Colonic mucosa (tissue), 4 donors: Measurements from ENCODE around the gene YIPF4. TPM values are rescaled to one million over a fixed set of nuclear protein-coding genes. Genes with fewer than 3 reads are reported as not detected.
"Not testable (repeated sequence)": the region's sequence is repeated elsewhere in the genome, so short reads cannot be mapped to it uniquely, and the experiment has no call there.

Experiments
- DNase-seq: peaks from one replicate; pipeline ENCODE4 v3.0.0-alpha.2; 2020
- H3K27ac ChIP-seq: fragments of 200-600 bp; one replicate; pipeline ENCODE4 v1.8.0; 2021
- H3K27me3 ChIP-seq: fragments of 200-600 bp; one replicate; pipeline ENCODE4 v1.8.0; 2021
- H3K36me3 ChIP-seq: fragments of 200-600 bp; one replicate; pipeline ENCODE4 v1.8.0; 2021
- H3K4me1 ChIP-seq: fragments of 200-600 bp; one replicate; pipeline ENCODE4 v1.8.0; 2021; ENCODE audit warnings: mild to moderate bottlenecking
- H3K4me3 ChIP-seq: fragments of 200-600 bp; one replicate; pipeline ENCODE4 v1.8.0; 2021
- H3K9ac ChIP-seq, 2 donors: one replicate each; pipeline ENCODE4 v1.7.0; 2013; ENCODE audit warnings: control low read depth in 2 of 2, low read depth in 2 of 2, low read length in 2 of 2
- H3K9me3 ChIP-seq: fragments of 200-600 bp; one replicate; pipeline ENCODE4 v1.8.0; 2021
- intact Hi-C: fragments of 100-400 bp; cut with DNase I; formaldehyde crosslinking; loops from one replicate; pipeline ENCODE4 v1.14.1; 2022
- total RNA-seq, 2 donors: library from RNA; stranded (reverse); fragmentation: NEBNext Ultra II Directional in 1 of 2; extraction: Animal tissue kit (Norgen Biotek cat#: 25700) in 1 of 2; gene quantifications; one replicate each; pipeline ENCODE4 v1.2.1, GENCODE V29; 2021
- TF ChIP-seq, protein P1 (sequence below): fragments of 200-600 bp; IDR thresholded peaks from one replicate; pipeline ENCODE4 v1.8.0; 2022; ENCODE audit warnings: antibody characterized with exemption, mild to moderate bottlenecking
- donor health status: healthy.
- donor health status: DM: no; HTN: no; CAD: no.
- donor health status: DM: no; HTN: no; CAD: no.

Gene YIPF4
- total RNA-seq, 2 donors from 2014 or later: 47.3 to 82.8 TPM

DNA sequence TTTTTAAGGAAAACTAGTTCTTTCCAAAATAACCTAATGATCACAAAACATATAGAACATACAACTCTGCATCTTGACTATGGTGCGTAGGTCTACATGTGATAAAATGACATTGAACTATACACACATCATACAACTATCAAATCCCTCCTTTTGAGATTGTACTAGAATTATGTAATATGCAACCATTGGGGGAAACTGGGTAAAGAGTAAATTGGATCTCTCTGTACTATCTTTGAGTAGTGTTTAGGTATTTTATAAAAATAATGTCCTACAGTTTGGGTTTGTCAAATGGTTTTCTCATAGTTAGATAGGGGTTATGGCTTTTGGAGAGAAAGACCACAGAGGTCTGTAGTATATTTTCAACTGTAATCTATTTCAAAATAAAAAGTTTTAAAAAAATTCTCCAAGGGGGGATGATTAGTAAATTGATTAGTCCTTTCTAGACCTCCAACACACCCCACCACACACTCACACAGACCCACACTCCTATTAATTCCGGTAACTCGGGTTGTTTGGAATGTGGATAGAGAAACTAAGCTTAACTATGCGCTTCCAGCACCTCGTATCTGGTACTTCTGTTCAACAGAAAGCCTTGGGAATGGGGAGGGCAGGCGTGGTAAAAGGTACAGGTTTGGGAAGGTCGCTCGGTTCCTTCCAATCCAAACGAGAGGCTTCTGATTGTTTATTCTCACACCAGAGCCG lies 78.4 kb downstream of the YIPF4 start:
- Histone ChIP-seq H3K27me3 (no peaks in the 10 kb centered on the region), H3K27ac (peak overlapping the region; percentile 95), H3K9me3 (no peaks in the 10 kb centered on the region), H3K9ac (peak overlapping the region; percentile 97 to 100), H3K36me3 (no peaks in the 10 kb centered on the region), H3K4me1 (no peaks in the 10 kb centered on the region), H3K4me3 (peak overlapping the region; percentile 96)
- TF ChIP-seq, protein P1, sequence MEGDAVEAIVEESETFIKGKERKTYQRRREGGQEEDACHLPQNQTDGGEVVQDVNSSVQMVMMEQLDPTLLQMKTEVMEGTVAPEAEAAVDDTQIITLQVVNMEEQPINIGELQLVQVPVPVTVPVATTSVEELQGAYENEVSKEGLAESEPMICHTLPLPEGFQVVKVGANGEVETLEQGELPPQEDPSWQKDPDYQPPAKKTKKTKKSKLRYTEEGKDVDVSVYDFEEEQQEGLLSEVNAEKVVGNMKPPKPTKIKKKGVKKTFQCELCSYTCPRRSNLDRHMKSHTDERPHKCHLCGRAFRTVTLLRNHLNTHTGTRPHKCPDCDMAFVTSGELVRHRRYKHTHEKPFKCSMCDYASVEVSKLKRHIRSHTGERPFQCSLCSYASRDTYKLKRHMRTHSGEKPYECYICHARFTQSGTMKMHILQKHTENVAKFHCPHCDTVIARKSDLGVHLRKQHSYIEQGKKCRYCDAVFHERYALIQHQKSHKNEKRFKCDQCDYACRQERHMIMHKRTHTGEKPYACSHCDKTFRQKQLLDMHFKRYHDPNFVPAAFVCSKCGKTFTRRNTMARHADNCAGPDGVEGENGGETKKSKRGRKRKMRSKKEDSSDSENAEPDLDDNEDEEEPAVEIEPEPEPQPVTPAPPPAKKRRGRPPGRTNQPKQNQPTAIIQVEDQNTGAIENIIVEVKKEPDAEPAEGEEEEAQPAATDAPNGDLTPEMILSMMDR: no peak
- intact Hi-C loops: no loop called here
- DNase-seq: no peak

DNA sequence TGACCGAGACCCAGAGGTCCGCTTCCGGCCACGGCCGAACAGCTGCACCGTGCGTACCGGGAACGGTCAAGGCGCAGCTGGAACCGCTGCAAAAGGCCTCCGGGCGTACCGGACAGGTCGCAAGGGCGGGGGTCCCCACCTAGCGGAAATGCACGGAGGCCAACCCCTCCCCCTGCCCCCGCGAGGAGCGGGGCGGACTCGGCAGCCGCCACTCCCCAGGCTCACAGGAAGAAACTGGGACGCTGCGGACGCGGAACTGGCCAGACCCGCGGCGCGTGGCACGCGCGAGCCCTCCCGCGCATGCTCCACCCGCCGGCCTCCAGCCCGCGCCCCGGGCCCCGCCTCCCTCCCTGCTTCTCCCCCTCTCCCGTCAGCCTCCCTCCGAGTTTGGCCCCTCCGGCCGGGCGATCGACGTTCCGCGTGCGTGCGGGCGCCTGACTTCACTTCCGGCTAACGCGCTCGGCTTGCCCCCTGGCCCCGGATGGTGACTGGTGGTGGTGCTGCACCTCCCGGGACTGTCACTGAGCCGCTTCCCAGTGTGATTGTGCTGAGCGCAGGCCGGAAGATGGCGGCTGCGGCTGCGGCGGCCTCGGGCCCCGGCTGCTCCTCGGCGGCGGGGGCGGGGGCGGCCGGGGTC lies 79.1 kb downstream of the YIPF4 start, which contains the start of gene BIRC6:
TSS of gene BIRC6 (plus strand) at position 343 of the 637 bp plus-strand sequence. CDS start at position 482, 139 bp downstream.
- no peaks in the 10 kb centered on the region for H3K27me3 ChIP-seq
- intact Hi-C loops: no loop called here
- H3K9ac ChIP-seq: peak within 1 kb of the TSS; percentile 97 to 100
- no peaks in the 10 kb centered on the region for H3K9me3 ChIP-seq
- peak within 1 kb of the TSS; percentile 96 for H3K4me3 ChIP-seq
- TF ChIP-seq, protein P1: no peak
- H3K36me3 ChIP-seq: no peaks in the 10 kb centered on the region
- H3K4me1 ChIP-seq: no peaks in the 10 kb centered on the region
- peak; percentile 98 for DNase-seq
- peak within 1 kb of the TSS; percentile 95 for H3K27ac ChIP-seq

DNA sequence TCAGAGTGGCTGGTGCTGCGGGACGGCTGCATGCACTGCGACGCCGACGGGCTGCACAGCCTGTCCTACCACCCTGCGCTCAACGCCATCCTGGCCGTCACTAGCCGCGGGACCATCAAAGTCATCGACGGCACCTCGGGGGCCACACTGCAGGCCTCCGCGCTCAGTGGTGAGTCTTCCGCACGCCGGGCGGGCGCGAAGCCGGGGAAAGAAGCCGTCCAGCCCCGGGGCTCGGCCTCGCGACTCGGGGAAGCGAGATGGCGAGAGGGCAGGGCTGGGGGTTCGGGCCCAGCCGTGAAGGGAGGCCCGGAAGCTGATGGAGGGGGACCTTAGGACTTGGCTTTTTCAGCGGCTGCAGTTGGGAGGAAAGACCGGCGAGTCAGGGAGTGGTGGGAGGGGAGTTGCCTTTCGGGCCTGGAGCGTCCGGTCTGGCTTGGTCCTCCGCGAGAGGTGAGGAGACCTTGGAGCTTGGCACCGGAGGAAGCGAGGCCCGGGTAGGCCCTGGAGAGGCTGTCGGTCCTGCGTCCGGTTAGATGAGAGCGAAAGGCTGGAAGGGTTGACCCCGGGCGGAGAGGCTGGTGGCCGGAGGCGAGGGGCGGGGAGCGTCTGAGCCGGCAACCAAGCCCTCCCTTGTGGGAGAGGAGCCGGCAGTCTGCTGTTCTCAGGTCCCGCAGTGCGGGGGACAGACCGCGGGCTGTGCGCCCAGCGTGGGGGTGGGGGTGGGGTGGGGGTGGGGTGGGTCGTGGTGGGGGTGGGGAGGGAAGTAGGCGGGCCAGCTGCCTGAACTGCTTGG lies 79.8 kb downstream of the YIPF4 start:
- peak overlapping the region; percentile 95 for H3K27ac ChIP-seq
- H3K4me3 ChIP-seq: peak overlapping the region; percentile 96
- no peaks in the 10 kb centered on the region for H3K27me3 ChIP-seq
- H3K9me3 ChIP-seq: no peaks in the 10 kb centered on the region
- TF ChIP-seq, protein P1: no peak
- H3K36me3 ChIP-seq: no peaks in the 10 kb centered on the region
- H3K4me1 ChIP-seq: no peaks in the 10 kb centered on the region
- peak; percentile 45 for DNase-seq
- H3K9ac ChIP-seq: peak overlapping the region; percentile 97 to 100
- intact Hi-C loops: no loop called here

DNA sequence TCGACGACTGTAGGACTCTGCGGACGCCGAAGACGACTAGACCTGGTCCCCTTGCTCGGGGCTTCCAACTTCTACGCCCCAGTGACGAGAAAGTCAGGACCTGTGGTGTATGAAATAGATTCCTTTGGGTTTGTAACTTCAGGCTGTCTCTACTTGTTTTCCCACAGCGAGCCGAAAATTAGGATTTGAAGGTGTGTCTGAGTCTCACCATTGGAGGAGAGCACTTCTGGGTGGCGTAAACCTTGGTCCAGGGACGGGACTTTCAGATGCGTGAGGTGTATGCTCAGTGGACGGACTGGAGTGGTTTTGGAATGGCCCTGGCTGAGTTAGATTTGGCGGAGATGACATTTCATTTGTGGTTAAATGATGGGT lies 80.4 kb downstream of the YIPF4 start:
- Histone ChIP-seq H3K36me3 (no peaks in the 10 kb centered on the region), H3K27ac (peak overlapping the region; percentile 95), H3K27me3 (no peaks in the 10 kb centered on the region), H3K4me1 (no peaks in the 10 kb centered on the region), H3K9me3 (no peaks in the 10 kb centered on the region), H3K4me3 (peak overlapping the region; percentile 96), H3K9ac (peak overlapping the region; percentile 83 to 100)
- TF ChIP-seq, protein P1: no peak
- DNase-seq: peak; percentile 43
- intact Hi-C loops: no loop called here

DNA sequence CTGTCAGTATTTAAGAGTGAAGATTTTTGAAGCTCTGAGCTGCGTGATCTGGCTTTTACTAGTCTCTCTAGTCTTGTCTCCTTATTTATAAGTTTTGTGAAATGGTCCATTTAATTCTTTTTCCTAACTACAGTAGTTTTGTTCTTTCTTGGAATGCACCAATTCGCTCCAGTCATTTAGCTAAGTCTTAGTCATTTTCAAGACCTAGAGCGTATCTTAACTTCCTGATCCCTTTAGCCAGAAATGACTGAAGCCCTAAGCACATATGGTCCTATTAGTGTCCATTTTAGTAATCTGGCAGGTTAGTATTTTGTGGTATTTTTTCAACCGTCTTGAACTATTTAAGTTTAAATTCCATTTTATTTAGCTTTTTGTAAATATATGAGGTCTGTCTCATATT lies 82.7 kb downstream of the YIPF4 start:
- intact Hi-C loops: no loop called here
- H3K9me3 ChIP-seq: no peaks in the 10 kb centered on the region
- TF ChIP-seq, protein P1: no peak
- no peaks in the 10 kb centered on the region for H3K27me3 ChIP-seq
- no peaks in the 10 kb centered on the region for H3K36me3 ChIP-seq
- no peak overlapping the region for H3K9ac ChIP-seq
- H3K27ac ChIP-seq: no peak overlapping the region
- no peaks in the 10 kb centered on the region for H3K4me1 ChIP-seq
- no peak overlapping the region for H3K4me3 ChIP-seq
- DNase-seq: no peak

DNA sequence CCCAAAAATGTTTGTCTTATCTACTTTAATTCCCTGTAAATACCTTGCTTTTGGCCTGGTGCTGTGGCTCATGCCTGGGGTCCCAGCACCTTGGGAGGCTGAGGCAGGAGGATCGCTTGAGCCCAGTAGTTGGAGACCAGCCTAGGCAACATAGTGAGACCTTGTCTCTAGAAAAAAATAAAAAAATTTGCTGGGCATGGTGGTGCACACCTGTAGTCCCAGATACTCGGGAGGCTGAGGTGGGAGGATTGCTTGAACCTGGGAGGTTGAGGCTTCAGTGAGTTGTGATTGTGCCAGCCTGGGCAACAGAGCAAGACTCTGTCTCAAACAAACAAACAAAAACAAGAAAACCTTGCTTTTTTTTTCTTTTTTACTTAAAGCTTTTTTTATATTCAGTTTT lies 85.3 kb downstream of the YIPF4 start:
- DNase-seq, H3K36me3 ChIP-seq, H3K4me1 ChIP-seq, H3K4me3 ChIP-seq, H3K27ac ChIP-seq, H3K9ac ChIP-seq, intact Hi-C loops, H3K27me3 ChIP-seq, H3K9me3 ChIP-seq: not testable (repeated sequence)
